Ovary (tissue), 9 donors: ENCODE results near the gene TRAPPC3L. TPM values are rescaled to one million over a fixed set of nuclear protein-coding genes. Genes with fewer than 3 reads are reported as not detected.

ENCODE experiments used
- DNase-seq, 5 donors: peaks; one replicate each; pipeline ENCODE4 v3.0.0-alpha.2; 2019 to 2020
- H3K27ac ChIP-seq, 2 donors: fragments of 200-600 bp; one replicate each; pipeline versions ENCODE4 v1.5.1 to v1.8.0; 2019 to 2022
- H3K27me3 ChIP-seq: fragments of 200-600 bp; one replicate; pipeline ENCODE4 v1.8.0; 2022
- H3K36me3 ChIP-seq: fragments of 200-600 bp; sonication (generic); one replicate; pipeline ENCODE4 v1.5.1; 2019
- H3K4me1 ChIP-seq: one replicate; pipeline ENCODE4 v1.8.1; 2013; ENCODE audit warnings: mild to moderate bottlenecking, moderate library complexity; ENCODE audit not compliant: insufficient read depth
- H3K4me3 ChIP-seq: fragments of 200-600 bp; sonication (generic); one replicate; pipeline ENCODE4 v1.5.1; 2017
- H3K9me3 ChIP-seq, 2 donors: fragments of 200-600 bp in 1 of 2; sonication (generic) in 1 of 2; one replicate each; pipeline versions ENCODE4 v1.5.1 to v1.8.1; 2013 to 2019; ENCODE audit warnings: mild to moderate bottlenecking in 1 of 2, moderate library complexity in 1 of 2
- EP300 ChIP-seq: sonication (generic); formaldehyde crosslinking; IDR thresholded peaks from one replicate; pipeline ENCODE4 v1.6.1; 2017; ENCODE audit warnings: antibody characterized with exemption
- POLR2A ChIP-seq: fragments of 450-650 bp; IDR thresholded peaks from one replicate; pipeline ENCODE4 v1.6.1; 2017; ENCODE audit warnings: antibody characterized with exemption, mild to moderate bottlenecking, moderate library complexity
- WGBS, 3 donors: extraction: QIAGEN DNeasy Blood & Tissue Kit in 1 of 3; methylation state at CpG; one replicate each; pipeline versions ENCODE4 v1.1.5 to v1.1.7; 2013 to 2017; 5-methylcytosine and 5-hydroxymethylcytosine counted together
- intact Hi-C, 4 donors: fragments of 100-400 bp; cut with DNase I; formaldehyde crosslinking; loops; one replicate each; pipeline versions ENCODE4 v1.11.0 to v1.15.1; 2022 to 2023
- polyA plus RNA-seq, 2 donors: library from polyadenylated mRNA; stranded (reverse); fragments of 200-250 nt in 1 of 2; fragments of 350-450 nt in 1 of 2; fragmentation: Illumina TruSeq in 1 of 2; extraction: RNeasy Lipid Tissue Mini Kit (QIAGEN cat#74804) in 1 of 2; gene quantifications; one replicate each; pipeline ENCODE4 v1.2.3, GENCODE V29; 2013 to 2014
- total RNA-seq, 7 donors: library from RNA; depleted of rRNA in 2 of 7; stranded (reverse); fragments of >200 nt in 2 of 7; fragmentation: NEBNext Ultra II Directional in 3 of 7; extraction: Animal tissue kit (Norgen Biotek cat#: 25700) in 3 of 7; gene quantifications; one replicate each; pipeline versions ENCODE4 v1.1.0 to v1.2.4, GENCODE V29; 2016 to 2023
- TF ChIP-seq, protein P1 (sequence below), 3 donors: fragments of 450-650 bp in 2 of 3; fragments of 200-600 bp in 1 of 3; IDR thresholded peaks; one replicate each; pipeline versions ENCODE4 v1.5.1 to v1.8.0; 2016 to 2022; ENCODE audit warnings: antibody characterized with exemption in 3 of 3, mild to moderate bottlenecking in 1 of 3
- donor health status: DM: no; HTN: no; CAD: no; lungs with moderate emphysema.
- donor health status: DM: no; HTN: no; CAD: no.
- donor health status: Bipolar disorder and iron deficiency.
- donor health status: DM: yes; HTN: yes; CAD: no.
- donor health status: DM: no; HTN: no; CAD: no.
- donor health status: DM: yes; HTN: yes; CAD: no.

The TRAPPC3L gene
- total and polyA plus RNA-seq, 9 donors, result 0.08 to 0.20 (median 0.10) TPM; not detected in 6

DNA sequence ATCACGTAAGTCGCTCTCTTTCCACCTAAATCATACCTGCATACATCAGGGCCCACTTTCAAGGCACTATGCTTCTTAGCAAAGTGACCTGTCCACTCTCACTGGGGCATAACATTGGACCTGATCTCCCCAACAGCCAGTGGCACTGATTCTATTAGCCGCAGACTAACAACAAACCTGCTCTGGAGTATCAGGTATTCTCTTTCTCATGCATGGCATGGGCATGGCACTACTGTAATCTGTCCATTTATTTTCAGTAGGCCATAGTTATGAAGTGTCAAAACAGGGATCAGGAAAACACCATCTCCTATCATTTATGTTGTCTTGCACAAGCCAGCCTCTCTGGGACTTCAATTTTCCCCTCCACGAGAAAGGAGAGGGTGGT is 16.5 kb upstream of the TRAPPC3L start:
- 85 to 90% (median 89%) methylated on average over 4 of the region's 4 CpGs for WGBS, 3 donors
- no peak overlapping the region for H3K27ac ChIP-seq
- no peaks in the 10 kb centered on the region for H3K27me3 ChIP-seq
- intact Hi-C loops, result loop anchor here in 2 of 4 donors (5.0 to 10.0 kb wide), 2 partner anchors 285 to 287 kb away; partner anchors contain the start of gene TSPYL1 (in 2 of the 2)
- H3K4me3 ChIP-seq, result no peak overlapping the region
- DNase-seq, result no peak
- TF ChIP-seq EP300, result no peak
- TF ChIP-seq, protein P1, sequence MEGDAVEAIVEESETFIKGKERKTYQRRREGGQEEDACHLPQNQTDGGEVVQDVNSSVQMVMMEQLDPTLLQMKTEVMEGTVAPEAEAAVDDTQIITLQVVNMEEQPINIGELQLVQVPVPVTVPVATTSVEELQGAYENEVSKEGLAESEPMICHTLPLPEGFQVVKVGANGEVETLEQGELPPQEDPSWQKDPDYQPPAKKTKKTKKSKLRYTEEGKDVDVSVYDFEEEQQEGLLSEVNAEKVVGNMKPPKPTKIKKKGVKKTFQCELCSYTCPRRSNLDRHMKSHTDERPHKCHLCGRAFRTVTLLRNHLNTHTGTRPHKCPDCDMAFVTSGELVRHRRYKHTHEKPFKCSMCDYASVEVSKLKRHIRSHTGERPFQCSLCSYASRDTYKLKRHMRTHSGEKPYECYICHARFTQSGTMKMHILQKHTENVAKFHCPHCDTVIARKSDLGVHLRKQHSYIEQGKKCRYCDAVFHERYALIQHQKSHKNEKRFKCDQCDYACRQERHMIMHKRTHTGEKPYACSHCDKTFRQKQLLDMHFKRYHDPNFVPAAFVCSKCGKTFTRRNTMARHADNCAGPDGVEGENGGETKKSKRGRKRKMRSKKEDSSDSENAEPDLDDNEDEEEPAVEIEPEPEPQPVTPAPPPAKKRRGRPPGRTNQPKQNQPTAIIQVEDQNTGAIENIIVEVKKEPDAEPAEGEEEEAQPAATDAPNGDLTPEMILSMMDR (IDR thresholded peaks at IDR 0.05), result no peak
- no peak for TF ChIP-seq POLR2A
- no peaks in the 10 kb centered on the region for H3K9me3 ChIP-seq
- no peaks in the 10 kb centered on the region for H3K36me3 ChIP-seq
- H3K4me1 ChIP-seq, result no peaks in the 10 kb centered on the region

DNA sequence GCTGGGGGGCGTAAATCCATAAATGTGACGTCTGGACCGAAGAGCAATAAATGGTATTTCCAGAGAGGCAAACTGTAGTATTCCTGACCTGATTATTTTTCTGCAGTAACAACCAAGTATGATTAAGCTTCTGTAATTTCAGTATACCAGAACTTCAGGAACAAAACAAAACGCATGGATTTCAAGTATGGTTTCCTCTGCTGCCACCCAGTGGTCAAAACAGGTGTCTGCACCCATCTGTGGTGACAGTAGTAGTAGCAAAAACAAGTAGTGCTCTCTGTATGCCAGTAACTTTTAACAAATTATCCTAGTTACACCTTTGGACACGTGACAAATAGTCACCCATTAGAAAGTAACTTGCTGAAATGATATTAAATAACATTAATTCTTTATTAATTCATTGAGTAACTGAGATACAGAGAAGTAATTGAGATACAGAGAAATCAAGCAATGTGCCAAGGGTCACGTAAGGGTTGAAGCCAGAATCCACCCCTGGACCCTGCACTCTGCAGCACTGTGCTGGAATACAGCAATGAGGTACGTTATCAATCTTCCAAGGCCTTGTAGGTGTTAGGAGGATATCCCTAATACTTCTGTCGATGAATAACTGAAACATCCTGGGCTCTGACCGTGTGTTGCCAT is 16.0 kb upstream of the TRAPPC3L start:
- TF ChIP-seq, protein P1 (IDR thresholded peaks at IDR 0.05), result peak; percentile 60 to 80 (median 74)
- TF ChIP-seq EP300, result no peak
- Histone ChIP-seq H3K9me3 (no peaks in the 10 kb centered on the region), H3K36me3 (no peaks in the 10 kb centered on the region), H3K27ac (no peak overlapping the region), H3K4me1 (no peaks in the 10 kb centered on the region), H3K27me3 (no peaks in the 10 kb centered on the region), H3K4me3 (no peak overlapping the region)
- peak; percentile 59 to 82 (median 75) for DNase-seq
- WGBS, 3 donors, result 32 to 39% (median 36%) methylated on average over 9 of the region's 9 CpGs
- intact Hi-C loops, result loop anchor here in 2 of 4 donors (5.0 to 10.0 kb wide), 2 partner anchors 284 to 287 kb away; partner anchors contain the start of gene TSPYL1 (in 2 of the 2)

DNA sequence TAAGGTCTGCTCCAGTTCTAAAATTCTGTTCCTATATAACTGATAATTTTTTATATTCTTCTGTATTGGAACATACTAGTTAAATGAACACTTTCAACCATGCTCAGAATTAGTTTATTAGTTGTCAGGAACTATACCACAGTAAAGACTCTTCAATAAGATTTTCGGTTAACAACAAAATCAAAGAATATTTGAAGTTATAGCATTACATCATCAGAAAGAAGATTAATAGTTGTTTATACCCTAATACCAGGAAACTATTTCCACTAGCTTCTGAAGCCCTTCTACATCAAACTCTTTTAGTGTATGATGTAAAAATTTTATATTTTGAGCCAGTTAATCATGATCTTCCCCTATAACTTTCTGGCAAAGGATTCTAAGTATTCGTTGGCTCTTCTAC is 14.6 kb upstream of the TRAPPC3L start:
- H3K4me3 ChIP-seq, result no peak overlapping the region
- no peaks in the 10 kb centered on the region for H3K36me3 ChIP-seq
- TF ChIP-seq, protein P1 (IDR thresholded peaks at IDR 0.05), result no peak
- no peak for TF ChIP-seq EP300
- TF ChIP-seq POLR2A, result no peak
- no peaks in the 10 kb centered on the region for H3K4me1 ChIP-seq
- intact Hi-C loops, result loop anchor here in 2 of 4 donors (5.0 to 10.0 kb wide), 2 partner anchors 283 to 285 kb away; partner anchors contain the start of gene TSPYL1 (in 2 of the 2)
- H3K27ac ChIP-seq, result no peak overlapping the region
- no peak for DNase-seq
- no peaks in the 10 kb centered on the region for H3K27me3 ChIP-seq
- 76 to 87% (median 79%) methylated on average over 2 of the region's 2 CpGs for WGBS, 3 donors
- H3K9me3 ChIP-seq, result no peaks in the 10 kb centered on the region

DNA sequence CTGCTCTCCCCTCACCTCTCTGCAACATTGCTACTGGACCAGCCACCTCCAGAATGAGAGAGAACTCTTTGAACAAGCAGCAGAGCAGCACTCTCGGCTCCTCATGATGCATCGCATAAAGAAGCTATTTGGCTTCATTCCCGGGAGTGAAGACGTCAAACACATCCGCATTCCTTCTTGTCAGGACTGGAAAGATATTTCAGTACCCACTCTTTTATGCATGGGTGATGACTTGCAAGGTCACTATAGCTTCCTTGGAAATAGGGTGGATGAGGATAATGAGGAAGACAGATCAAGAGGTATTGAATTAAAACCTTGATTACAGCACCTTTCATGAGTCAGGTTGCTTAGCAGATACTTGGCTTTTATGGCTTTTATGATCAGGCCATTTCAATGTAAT is 12.4 kb upstream of the TRAPPC3L start:
- Histone ChIP-seq H3K27me3 (no peaks in the 10 kb centered on the region), H3K36me3 (no peaks in the 10 kb centered on the region), H3K4me1 (no peaks in the 10 kb centered on the region), H3K9me3 (no peaks in the 10 kb centered on the region), H3K27ac (no peak overlapping the region), H3K4me3 (no peak overlapping the region)
- 4 to 14% (median 8%) methylated on average over 5 of the region's 5 CpGs for WGBS, 3 donors
- TF ChIP-seq POLR2A, result no peak
- TF ChIP-seq, protein P1 (IDR thresholded peaks at IDR 0.05), result no peak
- no peak for TF ChIP-seq EP300
- intact Hi-C loops, result no loop called here
- no peak for DNase-seq
